HUES64 (cell line): ENCODE results near the gene PP2D1.
"Not testable (repeated sequence)": the region's sequence is repeated elsewhere in the genome, so short reads cannot be mapped to it uniquely, and the experiment has no call there.

Experiments
- H3K27ac ChIP-seq: 2 replicates; pipeline ENCODE4 v1.7.0; 2013; ENCODE audit warnings: low read depth, low read length, inconsistent platforms
- H3K27me3 ChIP-seq: 2 replicates; pipeline ENCODE4 v1.6.1; 2013; ENCODE audit warnings: mild to moderate bottlenecking, low read length; ENCODE audit not compliant: insufficient read depth
- H3K36me3 ChIP-seq: 2 replicates; pipeline ENCODE4 v1.6.1; 2013; ENCODE audit warnings: mild to moderate bottlenecking, low read length; ENCODE audit not compliant: insufficient read depth
- H3K4me1 ChIP-seq: 2 replicates; pipeline ENCODE4 v1.6.1; 2013; ENCODE audit warnings: mild to moderate bottlenecking, low read length, moderate library complexity; ENCODE audit not compliant: insufficient read depth
- H3K4me3 ChIP-seq: 2 replicates; pipeline ENCODE4 v1.5.1; 2013; ENCODE audit warnings: mild to moderate bottlenecking, low read length, moderate library complexity
- H3K9ac ChIP-seq: 2 replicates; pipeline ENCODE4 v1.6.1; 2013; ENCODE audit warnings: mild to moderate bottlenecking, low read depth, low read length
- H3K9me3 ChIP-seq: 2 replicates; pipeline ENCODE4 v1.6.1; 2013; ENCODE audit warnings: low read depth, low read length; ENCODE audit not compliant: insufficient read depth
- WGBS: fragments of 150-250, 120-280 bp; methylation state at CpG from one replicate; pipeline ENCODE4 v1.1.7; 2013; ENCODE audit warnings: missing lambda C conversion rate; 5-methylcytosine and 5-hydroxymethylcytosine counted together

Gene PP2D1

DNA sequence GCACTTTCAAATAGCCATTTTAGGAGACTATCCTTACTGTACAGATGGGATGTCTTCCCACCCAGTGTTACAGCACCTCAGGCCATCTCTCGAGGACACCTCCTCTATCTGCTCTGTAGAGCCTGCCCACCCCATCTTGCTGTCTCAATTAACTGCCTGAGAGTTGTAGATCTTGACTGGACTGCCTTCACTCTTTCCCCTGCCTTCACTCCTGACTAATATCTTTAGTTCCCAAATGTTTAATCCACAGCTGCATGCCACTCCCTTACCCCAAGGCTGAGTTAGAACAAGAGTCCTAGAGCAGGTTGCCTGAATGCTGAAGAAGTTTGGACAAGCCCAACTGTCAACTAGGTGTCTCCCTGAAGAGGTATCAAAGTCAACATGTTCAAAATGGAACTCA, 1.3 kb upstream of the PP2D1 start:
- Histone ChIP-seq H3K27ac (no peak overlapping the region), H3K9me3 (no peaks in the 10 kb centered on the region), H3K36me3 (no peaks in the 10 kb centered on the region), H3K9ac (no peak overlapping the region), H3K27me3 (no peaks in the 10 kb centered on the region), H3K4me1 (no peaks in the 10 kb centered on the region), H3K4me3 (no peak overlapping the region)
- WGBS, result 85% methylated on average over 1 of the region's 1 CpG

DNA sequence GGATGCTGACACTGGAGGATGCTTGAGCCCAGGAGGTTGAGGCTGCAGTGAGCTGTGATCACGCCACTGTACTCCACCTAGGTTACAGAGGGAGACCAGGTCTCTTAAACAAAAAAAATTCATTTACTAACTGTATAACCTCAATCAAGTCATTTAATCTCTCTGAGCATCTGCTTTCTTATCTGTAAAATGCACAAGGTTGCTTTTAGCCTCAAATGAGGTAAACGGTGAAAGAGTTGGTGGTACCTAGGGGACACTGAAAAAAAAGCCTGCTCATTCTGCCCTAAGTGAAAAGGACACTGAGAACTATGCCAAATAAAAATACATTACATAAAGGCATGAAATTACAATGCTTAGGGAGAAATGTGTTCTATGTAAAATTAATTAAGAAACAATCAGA, 3.4 kb downstream of the PP2D1 start:
- no peaks in the 10 kb centered on the region for H3K4me1 ChIP-seq
- H3K9ac ChIP-seq, result no peak overlapping the region
- WGBS, result 93% methylated on average over 2 of the region's 2 CpGs
- H3K36me3 ChIP-seq, result no peaks in the 10 kb centered on the region
- no peaks in the 10 kb centered on the region for H3K9me3 ChIP-seq
- H3K27me3 ChIP-seq, result no peaks in the 10 kb centered on the region
- no peak overlapping the region for H3K27ac ChIP-seq
- no peak overlapping the region for H3K4me3 ChIP-seq

DNA sequence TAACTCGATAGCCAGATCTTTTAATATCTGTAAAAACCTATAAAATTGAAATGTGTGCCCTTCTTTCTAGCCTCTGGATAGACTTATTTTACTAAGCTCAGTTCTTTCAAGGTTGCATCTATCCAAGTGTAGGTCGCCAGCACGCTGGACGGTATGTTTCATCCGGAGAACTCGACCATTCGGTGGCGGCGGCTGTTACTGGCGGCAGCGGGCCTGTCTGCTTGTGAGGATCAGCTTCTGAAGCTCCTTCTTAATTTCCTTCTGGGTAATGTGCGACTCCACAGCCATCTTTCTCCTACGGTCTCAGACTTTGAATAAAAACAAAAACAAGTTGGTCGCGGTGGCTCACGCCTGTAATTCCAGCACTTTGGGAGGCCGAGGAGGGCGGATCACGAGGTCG, 4.1 kb downstream of the PP2D1 start:
- no peaks in the 10 kb centered on the region for H3K36me3 ChIP-seq
- 97% methylated on average over 20 of the region's 20 CpGs for WGBS
- no peak overlapping the region for H3K9ac ChIP-seq
- no peak overlapping the region for H3K27ac ChIP-seq
- no peaks in the 10 kb centered on the region for H3K27me3 ChIP-seq
- H3K9me3 ChIP-seq, result no peaks in the 10 kb centered on the region
- no peak overlapping the region for H3K4me3 ChIP-seq
- H3K4me1 ChIP-seq, result no peaks in the 10 kb centered on the region

DNA sequence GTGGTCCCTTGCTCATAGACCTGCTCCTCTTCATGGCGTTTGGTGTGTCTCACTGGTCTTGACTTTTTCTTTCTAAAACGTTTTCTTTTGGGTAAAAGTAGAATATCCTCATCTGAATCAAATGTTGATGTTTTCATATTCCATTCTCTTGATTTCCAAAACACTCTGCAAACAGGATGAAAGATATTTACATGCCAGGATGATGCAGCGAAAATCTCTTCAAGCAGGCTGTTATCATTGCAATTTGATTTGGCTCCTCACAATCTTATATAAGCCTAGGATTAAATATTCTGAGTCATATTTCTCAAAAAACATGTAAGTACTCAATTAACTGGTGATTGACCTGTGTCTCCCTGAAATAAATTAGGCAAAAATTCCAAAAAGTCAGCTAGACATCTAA, 10.1 kb downstream of the PP2D1 start:
- no peaks in the 10 kb centered on the region for H3K27me3 ChIP-seq
- WGBS, result 96% methylated on average over 2 of the region's 3 CpGs
- H3K4me3 ChIP-seq, result no peak overlapping the region
- H3K27ac ChIP-seq, result no peak overlapping the region
- H3K4me1 ChIP-seq, result no peaks in the 10 kb centered on the region
- no peaks in the 10 kb centered on the region for H3K36me3 ChIP-seq
- no peak overlapping the region for H3K9ac ChIP-seq
- H3K9me3 ChIP-seq, result no peaks in the 10 kb centered on the region

DNA sequence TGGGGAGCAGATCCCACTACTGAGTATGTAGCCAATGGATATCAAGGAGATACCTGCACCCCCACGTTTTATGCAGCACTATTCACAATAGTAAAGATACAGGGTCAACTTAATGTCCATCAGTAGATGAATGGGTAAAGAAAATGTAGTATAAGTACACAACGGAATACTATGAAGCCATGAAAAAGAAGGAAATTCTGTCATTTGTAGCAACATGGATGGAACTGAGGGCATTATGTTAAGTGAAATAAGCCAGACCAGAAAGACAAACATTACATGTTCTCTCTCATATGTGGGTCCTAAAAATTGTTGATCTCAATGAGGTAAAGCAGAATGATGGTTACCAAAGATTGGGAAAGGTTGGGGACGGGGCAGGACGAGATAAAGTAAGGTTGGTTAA, 14.6 kb downstream of the PP2D1 start:
- Histone ChIP-seq H3K9me3 (no peaks in the 10 kb centered on the region), H3K27ac (no peak overlapping the region), H3K36me3 (no peaks in the 10 kb centered on the region), H3K9ac (no peak overlapping the region), H3K4me3 (no peak overlapping the region), H3K4me1 (no peaks in the 10 kb centered on the region), H3K27me3 (no peaks in the 10 kb centered on the region)
- WGBS, result 75% methylated on average over 4 of the region's 4 CpGs

- H3K9me3 ChIP-seq, result no peaks in the 10 kb centered on the region
- no peak overlapping the region for H3K4me3 ChIP-seq
- no peaks in the 10 kb centered on the region for H3K27me3 ChIP-seq
- H3K27ac ChIP-seq, result no peak overlapping the region
- WGBS, result 90% methylated on average over 2 of the region's 2 CpGs
- no peak overlapping the region for H3K9ac ChIP-seq
- H3K36me3 ChIP-seq, result no peaks in the 10 kb centered on the region
- no peaks in the 10 kb centered on the region for H3K4me1 ChIP-seq
These were observed 17.3 kb downstream of the PP2D1 start for GRCh38 chr3:19994796-19995195.

DNA sequence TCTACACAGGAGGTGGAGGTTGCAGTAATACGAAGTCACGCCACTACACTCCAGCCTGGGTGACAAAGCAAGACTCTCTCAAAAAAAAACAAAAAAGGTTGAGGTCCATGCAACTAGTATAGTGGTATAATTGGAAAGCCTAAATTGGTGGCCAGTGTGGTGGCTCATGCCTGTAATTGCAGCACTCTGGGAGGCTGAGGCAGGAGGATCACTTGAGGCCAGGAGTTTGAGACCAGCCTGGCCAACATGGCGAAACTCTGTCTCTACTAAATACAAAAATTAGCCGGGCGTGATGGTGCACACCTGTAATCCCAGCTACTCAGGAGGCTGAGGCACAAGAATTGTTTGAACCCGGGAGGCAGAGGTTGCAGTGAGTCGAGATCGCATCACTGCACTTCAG, 23.2 kb downstream of the PP2D1 start:
- H3K9ac ChIP-seq, H3K9me3 ChIP-seq, H3K27me3 ChIP-seq, H3K4me3 ChIP-seq, H3K27ac ChIP-seq, H3K4me1 ChIP-seq: not testable (repeated sequence)
- H3K36me3 ChIP-seq, result peaks cover 20% of the 10 kb centered on the region
- 96% methylated on average over 8 of the region's 8 CpGs for WGBS

DNA sequence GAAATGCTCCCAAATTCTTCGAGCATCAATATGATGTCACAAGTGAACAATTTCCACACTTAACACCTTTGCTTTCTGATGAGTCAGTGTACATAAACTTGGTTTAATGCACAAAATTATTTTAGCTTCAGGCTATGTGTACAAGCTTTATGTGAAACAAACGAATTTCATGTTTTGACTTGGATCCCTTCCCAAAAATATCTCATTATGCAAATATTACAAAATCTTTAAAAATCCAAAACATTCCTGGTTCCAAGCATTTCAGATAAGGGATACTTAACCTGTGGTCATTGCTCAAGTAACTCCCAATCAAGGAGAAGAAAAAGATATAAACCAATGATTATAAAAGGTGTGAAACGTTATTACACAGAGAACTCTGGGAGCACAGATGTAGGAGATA, 40.0 kb downstream of the PP2D1 start:
- H3K27me3 ChIP-seq, result no peaks in the 10 kb centered on the region
- no peak overlapping the region for H3K27ac ChIP-seq
- WGBS, result 96% methylated on average over 3 of the region's 3 CpGs
- H3K4me3 ChIP-seq, result no peak overlapping the region
- no peaks in the 10 kb centered on the region for H3K9me3 ChIP-seq
- H3K4me1 ChIP-seq, result no peaks in the 10 kb centered on the region
- H3K36me3 ChIP-seq, result peaks cover 54% of the 10 kb centered on the region
- no peak overlapping the region for H3K9ac ChIP-seq

- H3K27ac ChIP-seq, result no peak overlapping the region
- H3K9me3 ChIP-seq, result no peaks in the 10 kb centered on the region
- WGBS, result 94% methylated on average over 8 of the region's 8 CpGs
- no peak overlapping the region for H3K9ac ChIP-seq
- no peaks in the 10 kb centered on the region for H3K4me1 ChIP-seq
- H3K36me3 ChIP-seq, result peaks cover 47% of the 10 kb centered on the region
- no peaks in the 10 kb centered on the region for H3K27me3 ChIP-seq
- no peak overlapping the region for H3K4me3 ChIP-seq
These were observed 41.7 kb downstream of the PP2D1 start for GRCh38 chr3:19970327-19970726.

- H3K36me3 ChIP-seq, result peaks cover 30% of the 10 kb centered on the region
- H3K27ac ChIP-seq, result no peak overlapping the region
- H3K9me3 ChIP-seq, result no peaks in the 10 kb centered on the region
- H3K4me1 ChIP-seq, result no peaks in the 10 kb centered on the region
- H3K27me3 ChIP-seq, result no peaks in the 10 kb centered on the region
- no peak overlapping the region for H3K4me3 ChIP-seq
- WGBS, result 93% methylated on average over 4 of the region's 4 CpGs
- H3K9ac ChIP-seq, result no peak overlapping the region
These were observed 44.3 kb downstream of the PP2D1 start for GRCh38 chr3:19967812-19968211.

- peaks cover 25% of the 10 kb centered on the region for H3K36me3 ChIP-seq
- no peaks in the 10 kb centered on the region for H3K4me1 ChIP-seq
- no peaks in the 10 kb centered on the region for H3K9me3 ChIP-seq
- no peaks in the 10 kb centered on the region for H3K27me3 ChIP-seq
- 96% methylated on average over 6 of the region's 6 CpGs for WGBS
- H3K4me3 ChIP-seq, result no peak overlapping the region
- no peak overlapping the region for H3K9ac ChIP-seq
- H3K27ac ChIP-seq, result no peak overlapping the region
These were observed 44.9 kb downstream of the PP2D1 start for GRCh38 chr3:19967208-19967607.

DNA sequence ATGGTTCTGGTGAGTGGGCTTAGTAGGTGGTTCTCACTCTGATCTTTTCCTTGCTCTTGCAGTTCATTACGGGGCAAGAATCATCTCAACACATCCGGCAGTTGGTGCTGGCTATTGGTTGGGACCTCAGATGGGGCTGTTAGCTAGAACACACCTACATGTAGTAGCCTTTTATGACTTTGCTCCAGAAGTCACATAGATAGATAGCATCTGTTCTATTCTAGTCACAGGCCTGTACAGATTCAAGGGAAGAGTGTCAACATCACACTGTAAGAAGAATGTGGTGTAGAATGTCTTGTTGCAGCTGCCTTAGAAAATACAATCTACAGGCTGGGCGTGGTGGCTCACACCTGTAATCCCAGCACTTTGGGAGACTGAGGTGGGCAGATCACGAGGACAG, 50.1 kb downstream of the PP2D1 start:
- H3K27me3 ChIP-seq, result no peaks in the 10 kb centered on the region
- H3K4me1 ChIP-seq, result no peaks in the 10 kb centered on the region
- no peak overlapping the region for H3K4me3 ChIP-seq
- no peak overlapping the region for H3K9ac ChIP-seq
- H3K27ac ChIP-seq, result no peak overlapping the region
- 97% methylated on average over 4 of the region's 4 CpGs for WGBS
- no peaks in the 10 kb centered on the region for H3K9me3 ChIP-seq
- peaks cover 49% of the 10 kb centered on the region for H3K36me3 ChIP-seq
